NCI-H1105 treated with DMSO at 0.1 percent for 48 hours (cell line): ENCODE results near the gene NLN.
"Not testable (repeated sequence)": the region's sequence is repeated elsewhere in the genome, so short reads cannot be mapped to it uniquely, and the experiment has no call there.

Experiments used
- DNase-seq: peaks from one replicate; lab custom pipeline; 2025; lab: John Stamatoyannopoulos, UW

NLN gene

GRCh38 chr5:65732046-65732445 is 10.0 kb downstream of the NLN start:
- not testable (repeated sequence) for DNase-seq

GRCh38 chr5:65734196-65734775 is 12.3 kb downstream of the NLN start:
- DNase-seq = not testable (repeated sequence)

- no peak for DNase-seq
These were observed 12.9 kb downstream of the NLN start for GRCh38 chr5:65734921-65735320.

- no peak for DNase-seq
These were observed 14.0 kb downstream of the NLN start for GRCh38 chr5:65736011-65736410.

DNA sequence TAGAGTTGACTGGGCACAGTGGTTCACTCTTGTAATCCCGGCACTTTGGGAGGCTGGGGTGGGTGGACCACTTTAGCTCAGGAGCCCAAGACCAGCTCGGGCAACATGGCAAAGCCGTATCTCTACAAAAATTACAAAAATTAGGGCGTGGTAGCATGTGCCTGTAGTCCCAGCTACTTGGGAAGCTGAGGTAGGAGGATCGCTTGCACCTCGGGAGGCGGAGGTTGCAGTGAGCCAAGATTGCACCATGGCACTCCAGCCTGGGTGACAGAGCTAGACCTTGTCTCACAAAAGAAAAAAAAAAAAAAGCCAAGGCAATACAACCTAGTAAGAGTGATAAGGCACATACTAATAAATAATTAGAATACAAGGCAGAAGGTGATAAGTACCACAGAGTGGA is 15.8 kb downstream of the NLN start:
- no peak for DNase-seq

DNA sequence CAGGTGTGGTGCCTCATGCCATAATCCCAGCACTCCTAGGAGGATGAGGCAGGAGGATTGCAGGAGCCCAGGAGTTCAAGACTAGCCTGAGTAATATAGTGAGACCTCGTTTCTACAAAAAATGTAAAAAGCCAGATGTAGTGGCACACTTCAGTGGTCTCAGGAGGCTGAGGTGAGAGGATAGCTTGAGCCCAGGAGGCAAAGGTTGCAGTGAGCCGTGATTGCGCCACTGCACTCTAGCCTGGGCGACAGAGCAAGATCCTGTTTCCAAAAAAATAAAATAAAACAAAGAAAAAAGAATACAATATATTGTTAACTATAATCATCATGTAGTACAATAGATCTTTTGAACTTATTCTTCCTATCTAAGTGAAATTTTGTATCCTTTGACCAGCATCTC is 16.3 kb downstream of the NLN start:
- DNase-seq = no peak

GRCh38 chr5:65739162-65739561 is 17.2 kb downstream of the NLN start:
- DNase-seq = no peak

DNA sequence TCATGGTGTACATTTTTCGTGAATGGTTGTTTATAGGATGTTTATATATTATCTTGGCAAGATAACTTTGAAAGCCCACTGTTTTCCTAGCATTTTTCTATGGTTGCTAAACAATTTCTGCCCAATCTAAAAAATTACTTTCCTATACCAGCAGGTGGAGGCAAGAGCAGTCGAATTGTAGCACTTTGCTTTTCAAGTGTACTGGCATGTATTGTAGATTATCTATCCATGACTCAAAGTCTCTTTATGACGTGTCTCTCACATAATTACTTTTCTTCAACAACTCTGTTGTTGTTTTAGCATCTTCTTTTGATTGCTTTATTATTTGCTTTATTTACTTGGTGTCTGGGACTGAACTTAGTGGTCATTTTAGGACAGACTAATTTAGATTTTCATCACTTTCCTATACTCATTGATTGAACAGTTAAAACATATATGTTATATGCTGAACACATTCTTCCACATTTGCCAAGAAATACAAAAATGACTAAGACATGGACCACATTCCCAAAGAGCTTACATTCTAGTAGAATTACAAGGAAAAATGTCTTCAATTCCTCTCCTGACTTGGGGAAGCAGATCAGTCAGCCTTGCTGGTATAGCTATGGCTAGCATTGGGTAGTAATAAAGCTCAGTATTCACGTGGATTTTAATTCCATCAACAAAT is 20.7 kb downstream of the NLN start:
- DNase-seq = peak; percentile 11

DNA sequence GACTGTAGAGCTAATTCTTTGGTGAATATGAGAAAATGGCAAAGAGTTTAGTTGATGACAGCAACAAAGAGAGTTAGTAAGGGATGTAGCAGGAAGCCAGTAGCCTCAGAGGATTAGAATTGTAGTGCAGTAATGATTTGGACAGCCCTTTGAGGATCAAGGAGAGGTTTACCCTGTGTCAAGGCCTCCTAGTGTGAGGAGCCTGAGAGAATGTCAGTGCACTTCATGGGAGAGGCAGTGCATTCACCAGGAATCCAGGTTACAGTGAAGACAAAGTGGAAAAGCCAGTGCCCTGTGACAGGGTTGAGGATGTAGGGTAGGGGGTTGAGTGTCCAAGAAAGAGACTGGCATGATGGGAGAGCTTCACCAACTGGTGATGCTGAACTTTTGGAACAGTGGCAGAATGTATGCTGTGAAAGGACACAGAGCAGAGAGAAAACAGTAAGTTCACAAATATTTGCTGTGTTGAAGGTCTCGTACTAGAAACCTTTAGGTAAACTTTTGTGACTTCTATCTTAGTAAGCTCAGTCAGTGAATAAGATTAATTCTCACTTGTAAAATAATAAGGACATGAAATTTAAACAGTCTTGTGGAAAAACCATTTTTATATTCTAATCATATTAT is 27.3 kb downstream of the NLN start:
- DNase-seq = no peak

DNA sequence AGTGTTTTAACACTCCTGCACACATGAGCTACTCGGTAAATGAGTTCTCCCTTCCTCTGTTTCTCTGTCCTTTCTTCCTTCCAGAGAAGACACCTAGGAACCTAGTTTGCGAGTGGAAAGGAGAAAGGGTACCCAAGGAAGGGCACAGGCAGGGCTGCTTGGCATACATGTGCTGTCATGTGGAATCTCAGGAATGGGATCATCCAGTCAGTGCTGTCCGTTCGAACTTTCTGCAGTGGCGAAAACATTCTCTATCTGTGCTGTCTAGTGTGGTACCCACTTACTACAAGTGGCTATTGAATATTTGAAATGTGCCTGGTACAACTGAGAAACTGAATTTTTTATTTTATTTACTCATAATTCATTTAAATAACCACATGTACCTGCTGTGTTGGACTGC is 28.0 kb downstream of the NLN start:
- no peak for DNase-seq

DNA sequence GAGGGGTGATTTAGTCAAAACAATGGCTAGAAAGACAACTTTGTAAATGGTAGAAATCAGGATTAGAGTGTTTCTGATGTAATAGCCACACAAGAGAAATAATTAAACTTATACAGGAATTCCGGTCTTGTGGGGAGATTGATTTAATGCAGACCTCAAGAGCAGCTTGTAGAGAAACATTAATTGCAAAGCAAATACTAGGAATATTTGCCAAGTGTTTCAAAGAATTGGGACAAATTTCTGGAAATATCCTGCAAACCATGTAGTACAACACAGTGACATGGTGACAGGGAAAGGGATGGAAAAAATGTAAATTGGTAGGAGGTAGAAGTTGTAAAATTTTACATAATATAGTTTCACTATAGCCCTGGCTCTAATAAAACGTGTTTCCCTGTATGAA is 28.9 kb downstream of the NLN start:
- DNase-seq = no peak

DNA sequence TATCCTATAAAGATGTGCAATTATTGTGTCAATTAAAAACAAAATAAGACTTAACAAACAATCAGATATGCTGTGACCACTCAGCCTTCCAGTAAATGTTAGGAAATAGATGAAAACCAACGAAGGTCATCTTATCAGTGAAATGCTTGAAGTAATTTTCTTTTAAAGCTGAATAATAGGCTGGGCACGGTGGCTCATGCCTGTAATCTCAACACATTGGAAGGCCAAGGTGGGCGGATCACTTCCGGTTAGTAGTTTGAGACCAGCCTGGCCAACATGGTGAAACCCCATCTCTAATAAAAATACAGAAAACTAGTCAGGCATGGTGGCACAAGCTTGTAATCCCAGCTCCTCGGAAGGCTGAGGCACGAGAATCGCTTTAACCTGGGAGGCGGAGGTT is 31.2 kb downstream of the NLN start:
- DNase-seq = no peak

- no peak for DNase-seq
These were observed 36.6 kb downstream of the NLN start for GRCh38 chr5:65758546-65759144.

- no peak for DNase-seq
These were observed 38.7 kb downstream of the NLN start for GRCh38 chr5:65760504-65761275.

DNA sequence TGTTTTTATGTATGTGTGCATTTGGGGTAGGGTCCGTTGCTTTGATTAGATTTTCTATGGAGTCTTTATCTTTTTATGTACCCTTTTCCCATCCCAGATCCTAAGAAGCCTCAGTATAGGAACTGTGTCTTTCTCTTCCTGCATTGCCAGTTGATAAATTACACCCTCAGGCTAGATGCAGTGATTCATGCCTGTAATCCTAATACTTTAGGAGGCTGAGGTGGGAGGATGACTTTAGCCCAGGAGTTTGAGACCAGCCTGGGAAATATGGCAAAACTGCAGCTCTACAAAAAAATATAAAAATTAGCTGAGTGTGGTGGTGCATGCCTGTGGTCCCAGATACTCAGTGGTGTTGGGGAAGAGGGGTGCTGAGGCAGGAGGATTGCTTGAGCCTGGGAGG is 40.2 kb downstream of the NLN start:
- no peak for DNase-seq

- no peak for DNase-seq
These were observed 43.6 kb downstream of the NLN start for GRCh38 chr5:65765582-65765981.

DNA sequence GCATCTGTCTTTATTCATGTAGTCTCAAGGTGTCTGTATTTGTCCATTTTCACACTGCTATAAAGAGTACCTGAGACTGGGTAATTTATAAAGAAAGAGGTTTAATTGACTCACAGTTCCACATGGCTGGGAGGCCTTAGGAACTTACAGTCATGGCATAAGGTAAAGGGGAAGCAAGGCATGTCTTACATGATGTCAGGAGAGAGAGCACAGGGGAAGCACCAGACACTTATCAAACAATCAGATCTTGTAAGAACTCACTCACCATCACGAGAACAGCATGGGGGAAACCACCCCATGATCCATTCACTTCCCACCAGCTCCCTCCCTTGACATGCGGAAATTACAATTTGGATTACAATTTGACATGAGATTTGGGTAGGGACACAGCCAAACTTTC is 44.2 kb downstream of the NLN start:
- DNase-seq = no peak

GRCh38 chr5:65766781-65767180 is 44.8 kb downstream of the NLN start:
- DNase-seq = no peak

- no peak for DNase-seq
These were observed 45.6 kb downstream of the NLN start for GRCh38 chr5:65767565-65767964.

- no peak for DNase-seq
These were observed 46.8 kb downstream of the NLN start for GRCh38 chr5:65768723-65769346.

GRCh38 chr5:65769539-65769938 is 47.5 kb downstream of the NLN start:
- no peak for DNase-seq

GRCh38 chr5:65771266-65771665 is 49.3 kb downstream of the NLN start:
- DNase-seq = no peak
